GM10847 (cell line): ENCODE data around the gene SPATA6L.

Experiments
- POLR2A ChIP-seq: IDR thresholded peaks from 2 replicates; pipeline ENCODE4 v1.6.1; 2011; ENCODE audit not compliant: insufficient read length; ENCODE audit errors: extremely low read depth

The SPATA6L gene

GRCh38 chr9:4680173-4680525 lies 13.9 kb upstream of the SPATA6L start:
- no peak for TF ChIP-seq POLR2A

GRCh38 chr9:4679268-4680172 lies 13.2 kb upstream of the SPATA6L start, which contains the start of gene CDC37L1:
CDC37L1 (plus strand) TSS chr9:4679569; CDS start chr9:4679768, 199 bp downstream.
- peak; percentile 97 for TF ChIP-seq POLR2A

GRCh38 chr9:4678679-4679267 lies 12.5 kb upstream of the SPATA6L start:
- TF ChIP-seq POLR2A: no peak

- no peak for TF ChIP-seq POLR2A
These were observed 11.1 kb upstream of the SPATA6L start for GRCh38 chr9:4677392-4677791.

GRCh38 chr9:4674783-4675182 lies 8.5 kb upstream of the SPATA6L start:
- no peak for TF ChIP-seq POLR2A

- no peak for TF ChIP-seq POLR2A
These were observed 5.5 kb upstream of the SPATA6L start for GRCh38 chr9:4671737-4672136.

- TF ChIP-seq POLR2A: no peak
These were observed 4.3 kb upstream of the SPATA6L start for GRCh38 chr9:4670591-4670990.

DNA sequence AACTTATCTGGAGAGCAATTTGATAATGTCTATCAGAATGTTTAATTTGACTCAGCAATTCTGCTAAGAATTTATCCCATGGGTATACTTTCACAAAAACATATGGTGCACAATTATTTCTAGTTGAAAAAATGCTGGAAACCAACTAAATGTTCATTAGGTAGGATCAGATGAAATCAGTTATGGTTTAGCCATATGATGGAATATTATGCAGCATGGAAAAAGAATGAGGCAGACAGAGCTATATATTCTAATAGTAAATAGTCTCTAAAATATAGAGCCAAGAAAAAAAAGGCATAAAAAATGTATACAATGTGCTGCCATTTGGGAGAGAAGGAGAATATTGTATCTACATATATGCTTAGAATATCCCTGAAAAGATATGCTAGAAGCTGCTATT lies 3.6 kb upstream of the SPATA6L start:
- TF ChIP-seq POLR2A: no peak

DNA sequence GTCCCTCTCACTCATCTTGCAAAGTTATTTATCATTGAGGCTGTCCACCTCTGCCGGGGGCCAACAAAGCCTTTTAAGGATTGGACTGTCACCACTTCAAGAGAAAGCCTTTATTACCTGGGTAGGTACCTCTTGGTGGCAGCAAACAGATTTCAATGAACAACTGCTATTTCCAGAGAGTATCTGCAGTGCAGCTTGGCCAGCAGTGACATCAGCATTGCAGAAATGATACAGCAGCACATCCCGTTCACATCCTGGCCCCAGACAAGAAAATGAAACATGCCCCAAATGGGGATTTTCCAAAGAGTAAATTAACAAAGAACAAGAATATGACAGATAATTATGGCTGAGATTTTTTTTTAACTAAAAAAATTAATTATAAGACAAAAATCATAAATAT lies 2.3 kb upstream of the SPATA6L start:
- TF ChIP-seq POLR2A: no peak

DNA sequence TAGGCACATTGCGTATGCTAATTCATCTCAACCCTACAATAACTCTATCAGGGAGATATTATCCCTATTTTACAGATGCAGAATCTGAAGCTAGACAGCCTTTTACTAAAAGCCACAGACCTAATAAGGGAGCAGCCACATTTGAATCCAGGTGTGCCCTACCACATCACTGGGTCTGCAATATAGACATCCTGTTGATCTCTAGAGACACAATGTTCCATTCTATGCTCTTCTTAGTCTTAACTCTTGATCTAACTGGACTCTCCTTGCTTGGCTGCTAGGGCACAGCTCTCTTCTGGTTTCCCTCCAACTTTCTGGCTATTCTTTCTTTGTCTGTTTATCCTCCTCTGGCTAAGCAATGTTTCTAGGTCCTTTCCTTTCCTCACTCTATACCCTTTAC lies 1.4 kb upstream of the SPATA6L start:
- no peak for TF ChIP-seq POLR2A

GRCh38 chr9:4665357-4665756 lies 923 bp downstream of the SPATA6L start:
- no peak for TF ChIP-seq POLR2A

GRCh38 chr9:4663956-4664355 lies 2.3 kb downstream of the SPATA6L start:
- TF ChIP-seq POLR2A: no peak

DNA sequence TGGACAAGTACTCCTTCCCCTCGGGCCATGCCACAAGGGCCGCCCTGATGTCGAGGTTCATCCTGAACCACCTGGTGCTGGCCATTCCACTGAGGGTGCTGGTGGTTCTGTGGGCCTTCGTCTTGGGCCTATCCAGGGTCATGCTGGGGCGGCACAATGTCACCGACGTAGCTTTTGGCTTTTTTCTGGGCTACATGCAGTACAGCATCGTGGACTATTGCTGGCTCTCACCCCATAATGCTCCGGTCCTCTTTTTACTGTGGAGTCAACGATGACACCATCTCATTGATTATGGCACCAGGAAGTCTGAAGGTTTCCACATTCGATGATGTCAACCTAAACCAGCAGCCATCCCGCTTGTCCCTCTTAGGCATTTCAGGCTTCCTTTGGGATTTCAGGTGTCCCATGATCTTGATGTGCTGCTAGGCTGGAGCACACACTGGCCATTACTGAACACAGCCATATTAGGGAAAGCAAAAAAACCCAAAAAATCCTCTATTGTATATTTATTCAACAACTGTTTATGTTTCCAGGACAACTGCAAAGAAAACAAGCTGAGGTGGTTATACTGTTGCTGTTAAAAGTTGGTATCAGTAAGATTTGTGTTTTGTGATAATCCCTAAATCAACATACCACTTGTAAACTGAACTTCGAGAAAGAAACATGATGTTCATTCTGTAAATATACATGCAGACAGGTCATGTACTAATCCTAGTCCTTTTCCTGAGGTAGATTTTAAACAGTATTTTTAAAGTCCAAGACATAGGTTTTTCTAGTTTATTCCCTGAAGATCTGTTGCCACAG lies 3.1 kb downstream of the SPATA6L start:
- no peak for TF ChIP-seq POLR2A

GRCh38 chr9:4662108-4662988 lies 3.9 kb downstream of the SPATA6L start, which contains the start of gene PLPP6:
PLPP6 (plus strand) TSS chr9:4662294; CDS start chr9:4662376, 82 bp downstream.
- TF ChIP-seq POLR2A: peak; percentile 89

DNA sequence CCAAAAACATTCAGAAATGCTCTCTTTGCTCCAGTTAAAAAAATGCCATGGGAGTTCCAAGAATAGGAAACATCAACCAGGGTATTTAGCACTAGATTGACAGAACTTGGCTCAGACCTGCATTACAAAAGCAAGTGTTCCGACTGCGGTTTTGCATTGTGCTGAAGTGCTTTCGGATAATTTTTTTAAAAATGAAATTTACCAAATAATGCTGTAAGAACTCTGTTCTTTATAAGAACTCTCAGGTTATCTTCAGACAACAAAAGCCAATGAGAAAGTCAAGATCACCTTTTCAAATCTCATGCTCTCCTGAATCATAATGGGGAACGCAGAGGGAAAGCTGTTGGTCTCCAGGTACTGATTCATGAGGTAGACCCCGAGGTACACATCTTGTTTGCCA lies 4.7 kb downstream of the SPATA6L start:
- TF ChIP-seq POLR2A: no peak
